Sigmoid colon (tissue), 7 donors: ENCODE data around the gene TTC21B. TPM values are rescaled to one million over a fixed set of nuclear protein-coding genes. Genes with fewer than 3 reads are reported as not detected.

Source experiments
- DNase-seq: peaks from one replicate; pipeline ENCODE4 v3.0.0-alpha.2; 2019
- H3K27ac ChIP-seq, 4 donors: fragments of 200-600 bp; sonication (generic); one replicate each; pipeline ENCODE4 v1.5.1; 2016 to 2019; ENCODE audit warnings: mild to moderate bottlenecking in 1 of 4
- H3K27me3 ChIP-seq, 3 donors: fragments of 200-600 bp; sonication (generic); one replicate each; pipeline ENCODE4 v1.5.1; 2019; ENCODE audit warnings: mild to moderate bottlenecking in 1 of 3
- H3K36me3 ChIP-seq, 4 donors: fragments of 200-600 bp; sonication (generic); one replicate each; pipeline ENCODE4 v1.5.1; 2016 to 2019
- H3K4me1 ChIP-seq, 4 donors: fragments of 200-600 bp; sonication (generic); one replicate each; pipeline ENCODE4 v1.5.1; 2017 to 2019
- H3K4me3 ChIP-seq, 4 donors: fragments of 200-600 bp; sonication (generic); one replicate each; pipeline ENCODE4 v1.5.1; 2017 to 2019; ENCODE audit warnings: mild to moderate bottlenecking in 2 of 4, moderate library complexity in 1 of 4
- H3K9me3 ChIP-seq, 4 donors: fragments of 200-600 bp in 3 of 4; sonication (generic) in 3 of 4; one replicate each; pipeline versions ENCODE4 v1.5.1 to v1.6.1; 2013 to 2019
- EP300 ChIP-seq, 4 donors: sonication (generic); formaldehyde crosslinking; IDR thresholded peaks; one replicate each; pipeline ENCODE4 v1.6.1; 2017; ENCODE audit warnings: antibody characterized with exemption in 4 of 4
- POLR2A ChIP-seq, 2 donors: fragments of 450-650 bp; IDR thresholded peaks; one replicate each; pipeline ENCODE4 v1.6.1; 2016; ENCODE audit warnings: antibody characterized with exemption in 2 of 2, mild to moderate bottlenecking in 2 of 2, moderate library complexity in 2 of 2
- POLR2AphosphoS5 ChIP-seq, 4 donors: sonication (generic); formaldehyde crosslinking; IDR thresholded peaks; one replicate each; pipeline ENCODE4 v1.6.1; 2017; ENCODE audit warnings: antibody characterized with exemption in 4 of 4
- WGBS, 2 donors: extraction: QIAGEN DNeasy Blood & Tissue Kit; methylation state at CpG; one replicate each; pipeline ENCODE4 v1.1.7; 2013; 5-methylcytosine and 5-hydroxymethylcytosine counted together
- intact Hi-C: fragments of 100-400 bp; cut with DNase I; formaldehyde crosslinking; loops from one replicate; pipeline ENCODE4 v1.15.1; 2023
- polyA plus RNA-seq, 3 donors: library from polyadenylated mRNA; stranded (reverse); fragments of 200-250 nt; gene quantifications; one replicate each; pipeline ENCODE4 v1.2.3, GENCODE V29; 2013
- total RNA-seq, 4 donors: library from RNA; depleted of rRNA; stranded (reverse); fragments of >200 nt; gene quantifications; one replicate each; pipeline ENCODE4 v1.1.0, GENCODE V29; 2016
- TF ChIP-seq, protein P1 (sequence below), 4 experiments: fragments of 450-650 bp in 3 of 4; fragments of 200-600 bp in 1 of 4; IDR thresholded peaks; one replicate each; pipeline ENCODE4 v1.5.1; 2016 to 2019; ENCODE audit warnings: antibody characterized with exemption in 4 of 4, mild to moderate bottlenecking in 3 of 4, moderate library complexity in 2 of 4
- donor health status: healthy with polysubstance abuse.
- donor health status: Bipolar disorder and iron deficiency.
- donor health status: healthy.

TTC21B gene
- total and polyA plus RNA-seq, 7 donors, result 2.4 to 33.5 (median 15.6) TPM

DNA sequence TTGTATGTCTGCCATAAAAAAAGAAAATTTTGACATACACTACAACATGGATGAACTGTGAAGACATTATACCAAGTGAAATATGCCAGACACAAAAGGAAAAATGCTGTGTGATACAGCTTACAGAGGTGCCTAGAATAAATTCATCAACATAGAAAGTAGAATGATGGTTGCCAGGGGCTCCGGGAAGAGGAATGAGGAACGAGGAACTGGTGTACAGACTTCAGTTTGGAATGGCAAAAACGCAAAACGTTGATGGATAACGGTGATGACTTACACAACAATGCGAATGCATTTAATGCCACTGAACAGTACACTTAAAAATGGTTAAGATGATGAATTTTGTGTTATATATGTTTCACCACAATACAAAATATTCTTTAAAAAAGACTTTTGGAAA is 61.0 kb downstream of the TTC21B start:
- WGBS, 2 donors, result 96 to 97% methylated on average over 6 of the region's 6 CpGs
- H3K27ac ChIP-seq, result no peak overlapping the region
- H3K36me3 ChIP-seq, result peaks cover 4 to 83% (median 12%) of the 10 kb centered on the region in 4 donors
- H3K4me3 ChIP-seq, result no peak overlapping the region
- intact Hi-C loops, result no loop called here
- DNase-seq, result no peak
- H3K9me3 ChIP-seq, result no peaks in the 10 kb centered on the region
- no peaks in the 10 kb centered on the region for H3K4me1 ChIP-seq
- no peak for TF ChIP-seq POLR2A (IDR thresholded peaks at IDR 0.05)
- TF ChIP-seq, protein P1, sequence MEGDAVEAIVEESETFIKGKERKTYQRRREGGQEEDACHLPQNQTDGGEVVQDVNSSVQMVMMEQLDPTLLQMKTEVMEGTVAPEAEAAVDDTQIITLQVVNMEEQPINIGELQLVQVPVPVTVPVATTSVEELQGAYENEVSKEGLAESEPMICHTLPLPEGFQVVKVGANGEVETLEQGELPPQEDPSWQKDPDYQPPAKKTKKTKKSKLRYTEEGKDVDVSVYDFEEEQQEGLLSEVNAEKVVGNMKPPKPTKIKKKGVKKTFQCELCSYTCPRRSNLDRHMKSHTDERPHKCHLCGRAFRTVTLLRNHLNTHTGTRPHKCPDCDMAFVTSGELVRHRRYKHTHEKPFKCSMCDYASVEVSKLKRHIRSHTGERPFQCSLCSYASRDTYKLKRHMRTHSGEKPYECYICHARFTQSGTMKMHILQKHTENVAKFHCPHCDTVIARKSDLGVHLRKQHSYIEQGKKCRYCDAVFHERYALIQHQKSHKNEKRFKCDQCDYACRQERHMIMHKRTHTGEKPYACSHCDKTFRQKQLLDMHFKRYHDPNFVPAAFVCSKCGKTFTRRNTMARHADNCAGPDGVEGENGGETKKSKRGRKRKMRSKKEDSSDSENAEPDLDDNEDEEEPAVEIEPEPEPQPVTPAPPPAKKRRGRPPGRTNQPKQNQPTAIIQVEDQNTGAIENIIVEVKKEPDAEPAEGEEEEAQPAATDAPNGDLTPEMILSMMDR (IDR thresholded peaks at IDR 0.05), result no peak
- no peak for TF ChIP-seq POLR2AphosphoS5 (IDR thresholded peaks at IDR 0.05)
- TF ChIP-seq EP300 (IDR thresholded peaks at IDR 0.05), result no peak
- no peaks in the 10 kb centered on the region for H3K27me3 ChIP-seq

DNA sequence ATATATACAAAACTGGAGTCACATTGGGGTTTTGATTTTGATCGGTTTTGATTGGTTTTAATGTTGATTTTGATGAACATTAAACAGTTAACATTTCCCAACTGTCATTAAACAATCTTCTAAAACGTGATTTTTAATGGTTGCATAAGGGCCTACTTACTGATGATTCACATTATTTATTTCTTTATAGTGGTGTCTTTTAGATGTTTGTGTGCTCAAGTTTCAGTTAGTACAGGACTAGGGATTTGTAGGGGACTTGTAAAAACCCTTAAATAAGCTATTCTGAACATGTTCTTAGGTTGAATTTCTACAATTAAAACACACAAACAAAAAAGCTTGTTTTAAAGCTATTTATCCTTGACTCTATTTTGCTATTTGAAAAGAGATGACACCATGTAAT is 61.6 kb downstream of the TTC21B start:
- DNase-seq, result no peak
- 58 to 67% methylated on average over 2 of the region's 2 CpGs for WGBS, 2 donors
- Histone ChIP-seq H3K36me3 (peaks cover 0 to 83% (median 9%) of the 10 kb centered on the region in 4 donors), H3K27me3 (no peaks in the 10 kb centered on the region), H3K27ac (no peak overlapping the region), H3K9me3 (no peaks in the 10 kb centered on the region), H3K4me3 (no peak overlapping the region), H3K4me1 (no peaks in the 10 kb centered on the region)
- no peak for TF ChIP-seq POLR2AphosphoS5 (IDR thresholded peaks at IDR 0.05)
- no peak for TF ChIP-seq EP300 (IDR thresholded peaks at IDR 0.05)
- no peak for TF ChIP-seq POLR2A (IDR thresholded peaks at IDR 0.05)
- TF ChIP-seq, protein P1 (IDR thresholded peaks at IDR 0.05), result no peak
- intact Hi-C loops, result no loop called here

DNA sequence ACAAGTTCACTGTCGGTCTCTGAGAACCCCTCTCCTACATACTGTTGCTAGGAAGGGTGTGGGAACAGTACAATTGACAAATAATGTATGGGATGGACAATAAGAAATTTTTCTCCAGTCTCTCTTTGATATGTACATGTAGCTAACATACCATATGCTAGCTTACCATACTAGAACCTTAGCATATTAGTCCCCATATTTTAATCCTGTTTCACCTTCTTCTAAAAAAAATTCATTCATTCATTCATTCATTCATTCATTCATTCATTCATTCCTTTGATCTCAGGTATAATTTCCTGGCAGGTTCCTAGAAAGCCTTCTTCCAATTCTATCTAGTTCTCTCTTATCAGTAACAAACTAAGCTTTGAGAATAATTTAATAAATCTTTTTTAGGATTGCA is 62.2 kb downstream of the TTC21B start:
- Histone ChIP-seq H3K9me3 (no peaks in the 10 kb centered on the region), H3K27me3 (no peaks in the 10 kb centered on the region), H3K27ac (no peak overlapping the region), H3K4me3 (no peak overlapping the region), H3K4me1 (no peaks in the 10 kb centered on the region), H3K36me3 (peaks cover 0 to 82% (median 8%) of the 10 kb centered on the region in 4 donors)
- WGBS, 2 donors, result 96 to 98% methylated on average over 1 of the region's 1 CpG
- intact Hi-C loops, result no loop called here
- no peak for TF ChIP-seq EP300 (IDR thresholded peaks at IDR 0.05)
- TF ChIP-seq, protein P1 (IDR thresholded peaks at IDR 0.05), result no peak
- TF ChIP-seq POLR2A (IDR thresholded peaks at IDR 0.05), result no peak
- no peak for TF ChIP-seq POLR2AphosphoS5 (IDR thresholded peaks at IDR 0.05)
- no peak for DNase-seq

GRCh38 chr2:165889798-165890197 is 63.8 kb downstream of the TTC21B start:
- intact Hi-C loops, result no loop called here
- Histone ChIP-seq H3K4me3 (no peak overlapping the region), H3K4me1 (no peaks in the 10 kb centered on the region), H3K27ac (no peak overlapping the region), H3K36me3 (peaks cover 6 to 81% (median 12%) of the 10 kb centered on the region in 4 donors), H3K9me3 (no peaks in the 10 kb centered on the region), H3K27me3 (no peaks in the 10 kb centered on the region)
- no peak for DNase-seq
- TF ChIP-seq, protein P1 (IDR thresholded peaks at IDR 0.05), result no peak
- TF ChIP-seq EP300 (IDR thresholded peaks at IDR 0.05) (no peak), POLR2A (IDR thresholded peaks at IDR 0.05) (no peak), POLR2AphosphoS5 (IDR thresholded peaks at IDR 0.05) (no peak)

- Histone ChIP-seq H3K9me3 (no peaks in the 10 kb centered on the region), H3K4me3 (no peak overlapping the region), H3K27ac (no peak overlapping the region), H3K27me3 (no peaks in the 10 kb centered on the region), H3K4me1 (no peaks in the 10 kb centered on the region), H3K36me3 (peaks cover 6 to 81% (median 9%) of the 10 kb centered on the region in 4 donors)
- DNase-seq, result no peak
- intact Hi-C loops, result no loop called here
- TF ChIP-seq, protein P1 (IDR thresholded peaks at IDR 0.05), result no peak
- TF ChIP-seq POLR2AphosphoS5 (IDR thresholded peaks at IDR 0.05) (no peak), POLR2A (IDR thresholded peaks at IDR 0.05) (no peak), EP300 (IDR thresholded peaks at IDR 0.05) (no peak)
- 73 to 95% methylated on average over 1 of the region's 1 CpG for WGBS, 2 donors
Measured at GRCh38 chr2:165889158-165889557, 64.4 kb downstream of the TTC21B start.
